Measurements from ENCODE around the gene TNP1. TPM values are rescaled to one million over a fixed set of nuclear protein-coding genes. Genes with fewer than 3 reads are reported as not detected.

TNP1 gene
- total RNA-seq, 1 donor from 2014 or later: not detected

GRCh38 chr2:216820709-216821108, 39.2 kb downstream of the TNP1 start:
- no peak overlapping the region for H3K4me3 Mint-ChIP-seq (ENCODE audit: unreplicated experiment)
- DNase-seq (ENCODE audit: low spot score): no peak
- peaks cover 2% of the 10 kb centered on the region for H3K27me3 Mint-ChIP-seq (ENCODE audit: low read depth)
- TF ChIP-seq CTCF (IDR thresholded peaks at IDR 0.05): no peak
- H3K27ac Mint-ChIP-seq (ENCODE audit: unreplicated experiment): no peak overlapping the region
- no peaks in the 10 kb centered on the region for H3K4me1 Mint-ChIP-seq (ENCODE audit: low read depth)
- peaks cover 3% of the 10 kb centered on the region for H3K36me3 Mint-ChIP-seq (ENCODE audit: low read depth)
- H3K9me3 Mint-ChIP-seq (ENCODE audit: low read depth): peaks cover 3% of the 10 kb centered on the region

GRCh38 chr2:216819766-216820165, 40.1 kb downstream of the TNP1 start:
- H3K9me3 Mint-ChIP-seq (ENCODE audit: low read depth): peaks cover 3% of the 10 kb centered on the region
- no peak overlapping the region for H3K4me3 Mint-ChIP-seq (ENCODE audit: unreplicated experiment)
- no peak overlapping the region for H3K27ac Mint-ChIP-seq (ENCODE audit: unreplicated experiment)
- no peaks in the 10 kb centered on the region for H3K4me1 Mint-ChIP-seq (ENCODE audit: low read depth)
- no peak for DNase-seq (ENCODE audit: low spot score)
- H3K36me3 Mint-ChIP-seq (ENCODE audit: low read depth): peaks cover 3% of the 10 kb centered on the region
- no peak for TF ChIP-seq CTCF (IDR thresholded peaks at IDR 0.05)
- peaks cover 2% of the 10 kb centered on the region for H3K27me3 Mint-ChIP-seq (ENCODE audit: low read depth)

GRCh38 chr2:216819055-216819454, 40.8 kb downstream of the TNP1 start:
- no peak for DNase-seq (ENCODE audit: low spot score)
- H3K36me3 Mint-ChIP-seq (ENCODE audit: low read depth): peaks cover 3% of the 10 kb centered on the region
- no peak overlapping the region for H3K4me3 Mint-ChIP-seq (ENCODE audit: unreplicated experiment)
- peaks cover 3% of the 10 kb centered on the region for H3K27me3 Mint-ChIP-seq (ENCODE audit: low read depth)
- no peak overlapping the region for H3K27ac Mint-ChIP-seq (ENCODE audit: unreplicated experiment)
- peaks cover 3% of the 10 kb centered on the region for H3K9me3 Mint-ChIP-seq (ENCODE audit: low read depth)
- TF ChIP-seq CTCF (IDR thresholded peaks at IDR 0.05): no peak
- no peaks in the 10 kb centered on the region for H3K4me1 Mint-ChIP-seq (ENCODE audit: low read depth)

- no peak for TF ChIP-seq CTCF (IDR thresholded peaks at IDR 0.05)
- H3K27ac Mint-ChIP-seq (ENCODE audit: unreplicated experiment): no peak overlapping the region
- H3K4me3 Mint-ChIP-seq (ENCODE audit: unreplicated experiment): no peak overlapping the region
- no peaks in the 10 kb centered on the region for H3K4me1 Mint-ChIP-seq (ENCODE audit: low read depth)
- no peaks in the 10 kb centered on the region for H3K9me3 Mint-ChIP-seq (ENCODE audit: low read depth)
- H3K27me3 Mint-ChIP-seq (ENCODE audit: low read depth): peaks cover 2% of the 10 kb centered on the region
- no peaks in the 10 kb centered on the region for H3K36me3 Mint-ChIP-seq (ENCODE audit: low read depth)
- DNase-seq (ENCODE audit: low spot score): no peak
Observed at GRCh38 chr2:216810399-216811160, 49.3 kb downstream of the TNP1 start.

Other genes with a start within 250 kb of the TNP1 start
- 1,045 to 1,857 TPM (median 1,848 TPM) in 3 replicates for gene IGFBP2, start 226.6 kb downstream of the TNP1 start, total RNA-seq
- 403 to 502 TPM (median 500 TPM) in 3 replicates for gene IGFBP5, start 164.5 kb downstream of the TNP1 start, total RNA-seq